ENCODE results near the gene DOCK9.

Gene DOCK9

GRCh38 chr13:98997738-98998641 is 20.1 kb upstream of the DOCK9 start:
- no peak for TF ChIP-seq CTCF (IDR thresholded peaks at IDR 0.05; ENCODE audit: low read depth, low read length)
- H3K4me3 ChIP-seq (ENCODE audit: low read depth, low read length), result no peak overlapping the region

GRCh38 chr13:98997011-98997730 is 19.3 kb upstream of the DOCK9 start:
- no peak for TF ChIP-seq CTCF (IDR thresholded peaks at IDR 0.05; ENCODE audit: low read depth, low read length)
- H3K4me3 ChIP-seq (ENCODE audit: low read depth, low read length), result no peak overlapping the region

GRCh38 chr13:98996046-98996445 is 18.2 kb upstream of the DOCK9 start:
- TF ChIP-seq CTCF (IDR thresholded peaks at IDR 0.05; ENCODE audit: low read depth, low read length), result no peak
- H3K4me3 ChIP-seq (ENCODE audit: low read depth, low read length), result no peak overlapping the region

- no peak for TF ChIP-seq CTCF (IDR thresholded peaks at IDR 0.05; ENCODE audit: low read depth, low read length)
- no peak overlapping the region for H3K4me3 ChIP-seq (ENCODE audit: low read depth, low read length)
These were observed 17.0 kb upstream of the DOCK9 start for GRCh38 chr13:98994896-98995295.

- TF ChIP-seq CTCF (IDR thresholded peaks at IDR 0.05; ENCODE audit: low read depth, low read length), result no peak
These were observed 16.2 kb upstream of the DOCK9 start for GRCh38 chr13:98994080-98994479.

GRCh38 chr13:98992355-98992754 is 14.5 kb upstream of the DOCK9 start:
- TF ChIP-seq CTCF (IDR thresholded peaks at IDR 0.05; ENCODE audit: low read depth, low read length), result no peak
- H3K4me3 ChIP-seq (ENCODE audit: low read depth, low read length), result no peak overlapping the region

More at GRCh38 chr13:98994080-98994479, 16.2 kb upstream of the DOCK9 start:
- H3K4me3 ChIP-seq (ENCODE audit: low read depth, low read length), result no peak overlapping the region

- no peak for TF ChIP-seq CTCF (IDR thresholded peaks at IDR 0.05; ENCODE audit: low read depth, low read length)
These were observed 12.8 kb upstream of the DOCK9 start for GRCh38 chr13:98990701-98991100.

More at GRCh38 chr13:98990701-98991100, 12.8 kb upstream of the DOCK9 start:
- no peak overlapping the region for H3K4me3 ChIP-seq (ENCODE audit: low read depth, low read length)

All from WI38 (cell line).